ENCODE results near the gene SLC4A4.

SLC4A4 gene

DNA sequence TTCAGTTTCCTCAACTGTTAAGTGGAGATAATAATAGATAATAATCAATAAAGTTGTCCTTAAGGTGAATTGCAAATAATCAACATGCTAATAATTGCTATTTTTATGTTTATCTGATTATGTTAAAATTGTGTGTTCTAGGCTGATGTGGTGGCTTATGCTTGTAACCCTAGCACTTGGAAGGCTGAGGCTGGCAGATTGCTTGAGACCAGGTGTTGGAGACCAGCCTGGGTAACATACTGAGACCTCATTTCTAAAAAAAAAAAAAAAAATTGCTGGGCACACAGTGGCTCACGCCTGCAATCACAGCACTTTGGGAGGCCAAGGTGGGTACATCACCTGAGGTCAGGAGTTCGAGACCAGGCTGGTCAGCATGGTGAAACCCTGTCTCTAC lies 269.9 kb downstream of the SLC4A4 start:
- DNase-seq: no peak

DNA sequence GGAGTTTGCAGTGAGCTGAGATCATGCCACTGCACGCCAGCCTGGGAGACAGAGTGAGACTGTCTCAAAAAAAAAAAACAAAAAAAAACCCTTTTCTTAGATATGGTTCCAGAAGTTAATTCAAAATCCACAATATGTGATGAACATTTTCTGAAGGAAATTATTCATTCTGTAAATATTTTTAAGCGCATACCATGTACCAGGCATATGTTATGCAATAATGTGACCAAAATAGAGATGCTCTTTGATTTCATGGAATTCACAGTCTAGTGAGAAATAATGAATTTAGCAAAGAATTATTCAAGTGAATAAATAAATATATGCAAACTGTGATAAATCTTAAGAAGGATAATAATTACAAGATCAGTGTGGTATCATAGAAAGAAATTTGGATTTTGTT lies 270.3 kb downstream of the SLC4A4 start:
- DNase-seq: no peak

DNA sequence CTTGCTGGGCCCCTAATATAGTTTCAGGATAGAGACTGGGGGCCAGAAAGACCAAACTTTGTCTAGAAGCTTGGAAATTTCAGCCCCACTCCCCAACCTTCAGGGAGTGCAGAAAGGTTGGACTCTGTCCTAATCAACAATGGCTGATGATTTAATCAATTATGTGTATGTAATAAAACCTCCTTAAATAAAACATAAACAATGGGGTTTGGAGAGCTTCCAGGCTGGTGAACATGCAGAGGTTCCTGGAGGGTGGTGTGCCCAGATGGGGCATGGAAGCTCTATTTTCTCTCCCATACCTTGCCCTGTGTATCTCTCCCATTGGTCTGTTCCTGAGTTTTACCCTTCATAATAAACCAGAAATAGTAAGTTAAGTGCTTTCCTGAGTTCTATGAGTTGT lies 270.8 kb downstream of the SLC4A4 start:
- DNase-seq: no peak

DNA sequence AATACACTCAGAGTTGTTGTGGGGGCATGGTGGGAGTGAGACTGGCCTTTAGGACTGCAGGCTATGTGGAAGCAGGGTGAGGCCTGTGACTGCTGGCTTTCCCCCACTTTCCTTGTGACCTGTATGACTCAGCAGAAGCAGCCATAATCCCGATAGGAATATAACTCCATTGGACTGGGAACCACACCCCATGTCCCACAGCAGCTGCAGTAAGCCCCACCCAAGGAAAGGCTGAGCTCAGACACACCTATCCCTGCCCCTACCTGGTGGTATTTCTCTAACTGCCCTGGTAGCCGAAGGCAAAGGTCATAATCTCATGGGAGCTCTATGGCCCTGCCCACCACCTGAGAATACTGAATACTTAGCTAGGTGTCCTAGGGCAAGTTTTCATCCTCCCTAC lies 275.8 kb downstream of the SLC4A4 start:
- DNase-seq: no peak

DNA sequence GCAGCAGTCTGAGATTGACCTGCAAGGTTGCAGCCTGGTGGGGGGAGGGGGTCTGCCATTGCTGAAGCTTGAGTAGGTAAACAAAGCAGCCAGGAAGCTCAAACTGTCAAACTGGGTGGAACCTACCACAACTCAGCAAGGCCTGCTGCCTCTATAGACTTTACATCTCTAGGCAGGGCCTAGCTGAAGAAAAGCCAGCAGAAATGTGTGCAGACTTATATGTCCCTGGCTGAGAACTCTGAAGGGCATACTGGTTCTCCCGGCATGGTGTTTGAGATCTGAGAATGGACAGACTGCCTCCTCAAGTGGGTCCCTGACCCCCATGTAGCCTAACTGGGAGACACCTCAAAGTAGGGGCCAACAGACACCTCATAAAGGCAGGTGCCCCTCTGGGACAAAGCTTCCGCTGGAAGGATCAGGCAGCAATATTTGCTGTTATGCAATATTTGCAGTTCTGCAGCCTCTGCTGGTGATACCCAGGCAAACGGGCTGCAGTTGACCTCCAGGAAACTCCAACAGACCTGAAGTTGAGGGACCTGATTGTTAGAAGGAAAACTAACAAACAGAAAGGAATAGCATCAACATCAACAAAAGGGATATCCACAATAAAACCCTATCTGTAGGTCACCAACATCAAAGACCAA lies 277.5 kb downstream of the SLC4A4 start:
- no peak for DNase-seq
